HEK293 (cell line): ENCODE data around the gene OR2V2.

Source experiments
- CTCF ChIA-PET: fragments of 350-600 bp; formaldehyde crosslinking; extraction: SDS; loops from one replicate; lab custom pipeline; 2021; ENCODE audit warnings: antibody characterized with exemption; lab: Yijun Ruan, JAX
- POLR2A ChIA-PET: fragments of 300-600 bp; formaldehyde crosslinking; extraction: SDS; loops from one replicate; lab custom pipeline; 2020; ENCODE audit warnings: antibody characterized with exemption, inconsistent platforms; lab: Yijun Ruan, JAX
- H3K27ac ChIP-seq: fragments of 200-500 bp; sonication (Bioruptor generic); 2 replicates; pipeline ENCODE4 v1.5.1; 2014; ENCODE audit warnings: low read depth, low read length, control low read depth, inconsistent platforms; ENCODE audit errors: extremely low read depth
- H3K36me3 ChIP-seq, 2 experiments: fragments of 200-500 bp in 1 of 2; sonication (Bioruptor generic) in 1 of 2; 1 replicate in 1 of 2; 2 replicates in 1 of 2; pipeline ENCODE4 v1.5.1; 2014 to 2017; ENCODE audit warnings: inconsistent platforms in 2 of 2, low read length in 2 of 2; ENCODE audit not compliant: control insufficient read depth in 2 of 2, insufficient read depth in 1 of 2
- H3K4me1 ChIP-seq: fragments of 200-500 bp; sonication (Bioruptor generic); 2 replicates; pipeline ENCODE4 v1.5.1; 2014; ENCODE audit warnings: mild to moderate bottlenecking, low read length, inconsistent platforms; ENCODE audit not compliant: control insufficient read depth, insufficient read depth
- H3K4me3 ChIP-seq: 2 replicates; pipeline ENCODE4 v1.5.1; 2011; ENCODE audit warnings: low read depth, mild to moderate bottlenecking, control low read depth, low read length, moderate library complexity
- H3K9me3 ChIP-seq: fragments of 200-500 bp; sonication (Bioruptor generic); 2 replicates; pipeline ENCODE4 v1.5.1; 2014; ENCODE audit warnings: low read depth, low read length, inconsistent platforms; ENCODE audit not compliant: control insufficient read depth, insufficient read depth
- ATF2 ChIP-seq: fragments of 450-650 bp; formaldehyde crosslinking; IDR thresholded peaks from 2 replicates; pipeline ENCODE4 v1.5.1; 2016; ENCODE audit warnings: missing biosample characterization, missing genetic modification characterization, low read depth
- BCL11B ChIP-seq: fragments of 450-650 bp; formaldehyde crosslinking; IDR thresholded peaks from 2 replicates; pipeline ENCODE4 v1.5.1; 2016; ENCODE audit warnings: low read depth, missing biosample characterization, missing genetic modification characterization
- GLI2 ChIP-seq: fragments of 450-650 bp; formaldehyde crosslinking; IDR thresholded peaks from 2 replicates; pipeline ENCODE4; 2017; ENCODE audit warnings: missing biosample characterization, missing genetic modification characterization, low read depth, borderline replicate concordance
- KLF10 ChIP-seq: fragments of 450-650 bp; IDR thresholded peaks from 2 replicates; pipeline ENCODE4 v1.5.1; 2018; ENCODE audit warnings: missing biosample characterization, mild to moderate bottlenecking, missing genetic modification characterization
- KLF17 ChIP-seq: fragments of 450-650 bp; formaldehyde crosslinking; IDR thresholded peaks from 2 replicates; pipeline ENCODE4 v1.5.1; 2016; ENCODE audit warnings: missing biosample characterization, missing genetic modification characterization
- MZF1 ChIP-seq: fragments of 450-650 bp; formaldehyde crosslinking; IDR thresholded peaks from 2 replicates; pipeline ENCODE4 v1.5.1; 2017; ENCODE audit warnings: missing biosample characterization, missing genetic modification characterization, borderline replicate concordance
- PRDM10 ChIP-seq: fragments of 450-650 bp; formaldehyde crosslinking; IDR thresholded peaks from 2 replicates; pipeline ENCODE4 v1.5.1; 2016; ENCODE audit warnings: missing biosample characterization, missing genetic modification characterization
- PRDM6 ChIP-seq: fragments of 450-650 bp; formaldehyde crosslinking; IDR thresholded peaks from 2 replicates; pipeline ENCODE4 v1.5.1; 2017; ENCODE audit warnings: missing biosample characterization, missing genetic modification characterization
- SALL2 ChIP-seq: fragments of 450-650 bp; formaldehyde crosslinking; IDR thresholded peaks from 2 replicates; pipeline ENCODE4 v1.5.0; 2017; ENCODE audit warnings: missing biosample characterization, mild to moderate bottlenecking, missing genetic modification characterization, borderline replicate concordance
- ZNF138 ChIP-seq: fragments of 450-650 bp; formaldehyde crosslinking; IDR thresholded peaks from 2 replicates; pipeline ENCODE4 v1.5.1; 2016; ENCODE audit warnings: missing biosample characterization, missing genetic modification characterization, borderline replicate concordance
- ZNF266 ChIP-seq: fragments of 450-650 bp; formaldehyde crosslinking; IDR thresholded peaks from 2 replicates; pipeline ENCODE4 v1.5.1; 2016; ENCODE audit warnings: missing biosample characterization, missing genetic modification characterization, low read depth
- ZNF354C ChIP-seq: fragments of 450-650 bp; formaldehyde crosslinking; IDR thresholded peaks from 2 replicates; pipeline ENCODE4 v1.5.1; 2016; ENCODE audit warnings: missing biosample characterization, missing genetic modification characterization, low read depth, borderline replicate concordance
- ZNF37A ChIP-seq: fragments of 450-650 bp; IDR thresholded peaks from 2 replicates; pipeline ENCODE4 v1.5.1; 2018; ENCODE audit warnings: missing biosample characterization, missing genetic modification characterization
- ZNF433 ChIP-seq: fragments of 450-650 bp; formaldehyde crosslinking; IDR thresholded peaks from 2 replicates; pipeline ENCODE4 v1.5.1; 2016; ENCODE audit warnings: missing biosample characterization, missing genetic modification characterization, low read depth
- ZNF600 ChIP-seq: fragments of 450-650 bp; formaldehyde crosslinking; IDR thresholded peaks from 2 replicates; pipeline ENCODE4 v1.5.1; 2016; ENCODE audit warnings: missing biosample characterization, missing genetic modification characterization
- ZNF660 ChIP-seq: fragments of 450-650 bp; IDR thresholded peaks from 2 replicates; pipeline ENCODE4 v1.5.1; 2018; ENCODE audit warnings: missing biosample characterization, mild to moderate bottlenecking, missing genetic modification characterization
- ZSCAN16 ChIP-seq: fragments of 450-650 bp; formaldehyde crosslinking; IDR thresholded peaks from 2 replicates; pipeline ENCODE4 v1.5.1; 2016; ENCODE audit warnings: missing biosample characterization, missing genetic modification characterization

OR2V2 gene

GRCh38 chr5:181164076-181164952 is 16.9 kb downstream of the OR2V2 start (continued):
- TF ChIP-seq ZNF660 (tag by site-specific recombination), result peak; percentile 65; the same call in 1 of the 2 replicates
- TF ChIP-seq ZNF138 (tag by site-specific recombination), result no peak
- no peak for TF ChIP-seq ZNF433 (tag by site-specific recombination)
- no peak for TF ChIP-seq ZNF354C (tag by site-specific recombination)
- no peak for TF ChIP-seq ZNF600
- no peak for TF ChIP-seq ZNF266
- TF ChIP-seq GLI2, result no peak
- TF ChIP-seq SALL2, result no peak
- TF ChIP-seq KLF10 (tag by site-specific recombination), result 0 out of 2 replicates have a peak, but pooled peaks have one; percentile 34
- TF ChIP-seq ZSCAN16 (tag by site-specific recombination), result no peak
- no peak for TF ChIP-seq KLF17 (tag by site-specific recombination)
- TF ChIP-seq ZNF37A, result no peak

- ChIA-PET POLR2A (interaction anchor here (0.6 kb wide), 1 partner anchor 56 kb away, joined by 3 read pairs; the partner anchor contains the start of gene TRIM41), CTCF (interaction anchor here (1.0 to 3.6 kb wide), 6 partner anchors 8 to 298 kb away, joined by 3 to 27 read pairs (median 8); no protein-coding TSS in a partner anchor)
- H3K9me3 ChIP-seq, result no peaks in the 10 kb centered on the region
- H3K4me3 ChIP-seq, result no peak overlapping the region
- no peak overlapping the region for H3K27ac ChIP-seq
- TF ChIP-seq PRDM10 (peak; percentile 56; the same call in 1 of the 2 replicates), PRDM6 (peak; percentile 77), MZF1 (tag by site-specific recombination) (no peak), BCL11B (tag by site-specific recombination) (no peak), ATF2 (tag by site-specific recombination) (no peak)
- H3K36me3 ChIP-seq, result no peaks in the 10 kb centered on the region
- peaks cover 6% of the 10 kb centered on the region for H3K4me1 ChIP-seq
Observed at GRCh38 chr5:181166812-181167733, 19.7 kb downstream of the OR2V2 start.
